Karpas-422 (cell line): ENCODE results near the gene TIMP3. TPM values are rescaled to one million over a fixed set of nuclear protein-coding genes. Genes with fewer than 3 reads are reported as not detected.
"Not testable (repeated sequence)": the region's sequence is repeated elsewhere in the genome, so short reads cannot be mapped to it uniquely, and the experiment has no call there.

ENCODE experiments used
- DNase-seq: peaks from one replicate; pipeline ENCODE4 v3.0.0-alpha.2; 2015
- H2AFZ ChIP-seq: fragments of 200-600 bp; sonication (generic); 2 replicates; pipeline ENCODE4 v1.6.1; 2014; ENCODE audit warnings: antibody characterized with exemption, low read length, mixed read lengths
- H3K27ac ChIP-seq: fragments of 200-600 bp; sonication (generic); 2 replicates; pipeline ENCODE4 v1.5.1; 2014; ENCODE audit warnings: mild to moderate bottlenecking, low read length, moderate library complexity
- H3K27me3 ChIP-seq: fragments of 200-600 bp; sonication (generic); 2 replicates; pipeline ENCODE4 v1.6.1; 2014; ENCODE audit warnings: low read length, mixed read lengths
- H3K36me3 ChIP-seq: fragments of 200-600 bp; sonication (generic); 2 replicates; pipeline ENCODE4 v1.6.1; 2014; ENCODE audit warnings: low read length, mixed read lengths; ENCODE audit not compliant: insufficient read depth
- H3K4me1 ChIP-seq: fragments of 200-600 bp; sonication (generic); 2 replicates; pipeline ENCODE4 v1.6.1; 2014; ENCODE audit warnings: mild to moderate bottlenecking, low read length, mixed read lengths
- H3K4me2 ChIP-seq: fragments of 200-600 bp; sonication (generic); 2 replicates; pipeline ENCODE4 v1.6.1; 2014; ENCODE audit warnings: low read length, low read depth, mild to moderate bottlenecking; ENCODE audit not compliant: poor library complexity, severe bottlenecking
- H3K4me3 ChIP-seq: fragments of 200-600 bp; sonication (generic); 2 replicates; pipeline ENCODE4 v1.5.1; 2014; ENCODE audit warnings: mild to moderate bottlenecking, antibody characterized with exemption, low read length, mixed read lengths
- H3K79me2 ChIP-seq: fragments of 200-600 bp; sonication (generic); 2 replicates; pipeline ENCODE4 v1.6.1; 2014; ENCODE audit warnings: mild to moderate bottlenecking, low read length, mixed read lengths
- H3K9ac ChIP-seq: fragments of 200-600 bp; sonication (generic); 2 replicates; pipeline ENCODE4 v1.6.0; 2014; ENCODE audit warnings: low read length
- H3K9me2 ChIP-seq: fragments of 200-600 bp; sonication (generic), shearing (Covaris generic); replicated peaks from 2 replicates; pipeline ENCODE4 v1.6.0; 2014; ENCODE audit warnings: mild to moderate bottlenecking, low read length, moderate library complexity; ENCODE audit not compliant: insufficient read depth
- H3K9me3 ChIP-seq: fragments of 300-700, 200-600 bp; sonication (generic); 2 replicates; pipeline ENCODE4 v1.6.1; 2014; ENCODE audit warnings: low read length, mixed read lengths
- H4K20me1 ChIP-seq: fragments of 200-600 bp; sonication (generic); 2 replicates; pipeline ENCODE4 v1.6.1; 2014; ENCODE audit warnings: mild to moderate bottlenecking, antibody characterized with exemption, low read length, low read depth; ENCODE audit not compliant: insufficient read depth
- total RNA-seq: library from RNA; depleted of rRNA; stranded (reverse); fragments of >200 nt; shearing (Covaris generic); gene quantifications from 2 replicates; pipeline ENCODE4 v1.2.3, GENCODE V29; 2014; ENCODE audit warnings: low replicate concordance

The TIMP3 gene
- total RNA-seq, 1 experiment from 2014 or later: not detected

- no peaks in the 10 kb centered on the region for H3K9me2 ChIP-seq
- H3K79me2 ChIP-seq: no peaks in the 10 kb centered on the region
- no peak for DNase-seq
- H4K20me1 ChIP-seq: no peaks in the 10 kb centered on the region
- H3K4me1 ChIP-seq: peaks cover 2% of the 10 kb centered on the region; the same call in 1 of the 2 replicates
- H3K36me3 ChIP-seq: no peaks in the 10 kb centered on the region
- H3K9me3 ChIP-seq: no peaks in the 10 kb centered on the region
- no peaks in the 10 kb centered on the region for H3K27me3 ChIP-seq
- H2AFZ ChIP-seq: no peak overlapping the region
- H3K9ac ChIP-seq: no peak overlapping the region
- H3K4me2 ChIP-seq: no peak overlapping the region
- no peak overlapping the region for H3K27ac ChIP-seq
- no peak overlapping the region for H3K4me3 ChIP-seq
Measured at GRCh38 chr22:32864041-32864440, 62.5 kb downstream of the TIMP3 start.

GRCh38 chr22:32864596-32864995 lies 63.1 kb downstream of the TIMP3 start:
- Histone ChIP-seq H3K9me2 (no peaks in the 10 kb centered on the region), H3K27ac (no peak overlapping the region), H3K79me2 (no peaks in the 10 kb centered on the region), H3K36me3 (no peaks in the 10 kb centered on the region), H4K20me1 (no peaks in the 10 kb centered on the region), H3K4me1 (no peaks in the 10 kb centered on the region), H3K4me2 (no peak overlapping the region), H3K9me3 (no peaks in the 10 kb centered on the region), H3K4me3 (no peak overlapping the region), H2AFZ (no peak overlapping the region), H3K27me3 (no peaks in the 10 kb centered on the region), H3K9ac (no peak overlapping the region)
- DNase-seq: no peak

- no peak overlapping the region for H2AFZ ChIP-seq
- H3K9me3 ChIP-seq: no peaks in the 10 kb centered on the region
- no peak overlapping the region for H3K4me2 ChIP-seq
- no peak overlapping the region for H3K27ac ChIP-seq
- H4K20me1 ChIP-seq: no peaks in the 10 kb centered on the region
- H3K4me1 ChIP-seq: no peaks in the 10 kb centered on the region
- H3K79me2 ChIP-seq: no peaks in the 10 kb centered on the region
- H3K9ac ChIP-seq: no peak overlapping the region
- no peaks in the 10 kb centered on the region for H3K27me3 ChIP-seq
- H3K36me3 ChIP-seq: no peaks in the 10 kb centered on the region
- H3K9me2 ChIP-seq: no peaks in the 10 kb centered on the region
- no peak for DNase-seq
- no peak overlapping the region for H3K4me3 ChIP-seq
Measured at GRCh38 chr22:32866953-32867352, 65.4 kb downstream of the TIMP3 start.

GRCh38 chr22:32868946-32869345 lies 67.4 kb downstream of the TIMP3 start:
- no peaks in the 10 kb centered on the region for H3K4me1 ChIP-seq
- no peak overlapping the region for H3K27ac ChIP-seq
- no peak overlapping the region for H3K9ac ChIP-seq
- DNase-seq: no peak
- H3K79me2 ChIP-seq: no peaks in the 10 kb centered on the region
- H3K27me3 ChIP-seq: no peaks in the 10 kb centered on the region
- H3K36me3 ChIP-seq: no peaks in the 10 kb centered on the region
- no peaks in the 10 kb centered on the region for H4K20me1 ChIP-seq
- H3K9me2 ChIP-seq: no peaks in the 10 kb centered on the region
- H3K9me3 ChIP-seq: no peaks in the 10 kb centered on the region
- H3K4me2 ChIP-seq: no peak overlapping the region
- no peak overlapping the region for H3K4me3 ChIP-seq
- no peak overlapping the region for H2AFZ ChIP-seq

- Histone ChIP-seq H3K9ac (no peak overlapping the region), H3K36me3 (no peaks in the 10 kb centered on the region), H3K27me3 (no peaks in the 10 kb centered on the region; the same call in 1 of the 2 replicates), H3K27ac (no peak overlapping the region), H2AFZ (no peak overlapping the region), H3K9me3 (no peaks in the 10 kb centered on the region), H3K4me1 (no peaks in the 10 kb centered on the region), H4K20me1 (no peaks in the 10 kb centered on the region), H3K4me3 (no peak overlapping the region), H3K9me2 (no peaks in the 10 kb centered on the region), H3K4me2 (no peak overlapping the region), H3K79me2 (no peaks in the 10 kb centered on the region)
- DNase-seq: no peak
Measured at GRCh38 chr22:32870474-32870873, 69.0 kb downstream of the TIMP3 start.

- not testable (repeated sequence) for H4K20me1 ChIP-seq, H3K4me2 ChIP-seq, H3K27ac ChIP-seq, H3K4me1 ChIP-seq, H3K9me2 ChIP-seq, DNase-seq, H3K4me3 ChIP-seq, H3K36me3 ChIP-seq, H2AFZ ChIP-seq, H3K9ac ChIP-seq, H3K27me3 ChIP-seq, H3K79me2 ChIP-seq, H3K9me3 ChIP-seq
Measured at GRCh38 chr22:32873604-32874003, 72.1 kb downstream of the TIMP3 start.

GRCh38 chr22:32874385-32874784 lies 72.9 kb downstream of the TIMP3 start:
- H3K27ac ChIP-seq: no peak overlapping the region
- no peak overlapping the region for H3K4me3 ChIP-seq
- no peak overlapping the region for H2AFZ ChIP-seq
- no peaks in the 10 kb centered on the region for H3K9me2 ChIP-seq
- H4K20me1 ChIP-seq: no peaks in the 10 kb centered on the region
- no peaks in the 10 kb centered on the region for H3K9me3 ChIP-seq
- no peak overlapping the region for H3K9ac ChIP-seq
- H3K79me2 ChIP-seq: no peaks in the 10 kb centered on the region
- no peak for DNase-seq
- H3K4me1 ChIP-seq: no peaks in the 10 kb centered on the region
- no peaks in the 10 kb centered on the region for H3K36me3 ChIP-seq
- no peak overlapping the region for H3K4me2 ChIP-seq
- H3K27me3 ChIP-seq: no peaks in the 10 kb centered on the region; the same call in 1 of the 2 replicates

- Histone ChIP-seq H3K27ac (no peak overlapping the region), H3K9me2 (no peaks in the 10 kb centered on the region), H3K9ac (no peak overlapping the region), H3K4me2 (no peak overlapping the region), H4K20me1 (no peaks in the 10 kb centered on the region), H2AFZ (no peak overlapping the region), H3K9me3 (no peaks in the 10 kb centered on the region), H3K4me1 (no peaks in the 10 kb centered on the region), H3K36me3 (no peaks in the 10 kb centered on the region), H3K79me2 (no peaks in the 10 kb centered on the region), H3K27me3 (no peaks in the 10 kb centered on the region; the same call in 1 of the 2 replicates), H3K4me3 (no peak overlapping the region)
- DNase-seq: no peak
Measured at GRCh38 chr22:32874976-32875375, 73.5 kb downstream of the TIMP3 start.

GRCh38 chr22:32876516-32876915 lies 75.0 kb downstream of the TIMP3 start:
- no peaks in the 10 kb centered on the region for H3K4me1 ChIP-seq

More at GRCh38 chr22:32876516-32876915, 75.0 kb downstream of the TIMP3 start:
- no peak overlapping the region for H2AFZ ChIP-seq
- H3K9me3 ChIP-seq: no peaks in the 10 kb centered on the region
- no peak overlapping the region for H3K27ac ChIP-seq
- H3K4me2 ChIP-seq: no peak overlapping the region
- no peaks in the 10 kb centered on the region for H3K36me3 ChIP-seq
- H3K27me3 ChIP-seq: no peaks in the 10 kb centered on the region; the same call in 1 of the 2 replicates
- no peaks in the 10 kb centered on the region for H3K9me2 ChIP-seq
- H3K4me3 ChIP-seq: no peak overlapping the region
- no peaks in the 10 kb centered on the region for H4K20me1 ChIP-seq
- H3K79me2 ChIP-seq: no peaks in the 10 kb centered on the region
- no peak for DNase-seq
- H3K9ac ChIP-seq: no peak overlapping the region
